HEK293 (cell line): ENCODE results near the gene PI4KA.
"Not testable (repeated sequence)": the region's sequence is repeated elsewhere in the genome, so short reads cannot be mapped to it uniquely, and the experiment has no call there.

Experiments
- ZNF10 ChIP-seq: fragments of 450-650 bp; formaldehyde crosslinking; IDR thresholded peaks from 2 replicates; pipeline ENCODE4 v1.5.1; 2017; ENCODE audit warnings: missing biosample characterization, missing genetic modification characterization
- TF ChIP-seq, protein P1 (sequence below): fragments of 450-650 bp; formaldehyde crosslinking; IDR thresholded peaks from 2 replicates; pipeline ENCODE4 v1.5.1; 2016; ENCODE audit warnings: missing biosample characterization, missing genetic modification characterization
- TF ChIP-seq, protein P2 (sequence below): sonication (generic); formaldehyde crosslinking; IDR thresholded peaks from 2 replicates; pipeline ENCODE4 v1.8.1; 2022; ENCODE audit warnings: mild to moderate bottlenecking, moderate library complexity, missing genetic modification reagents

DNA sequence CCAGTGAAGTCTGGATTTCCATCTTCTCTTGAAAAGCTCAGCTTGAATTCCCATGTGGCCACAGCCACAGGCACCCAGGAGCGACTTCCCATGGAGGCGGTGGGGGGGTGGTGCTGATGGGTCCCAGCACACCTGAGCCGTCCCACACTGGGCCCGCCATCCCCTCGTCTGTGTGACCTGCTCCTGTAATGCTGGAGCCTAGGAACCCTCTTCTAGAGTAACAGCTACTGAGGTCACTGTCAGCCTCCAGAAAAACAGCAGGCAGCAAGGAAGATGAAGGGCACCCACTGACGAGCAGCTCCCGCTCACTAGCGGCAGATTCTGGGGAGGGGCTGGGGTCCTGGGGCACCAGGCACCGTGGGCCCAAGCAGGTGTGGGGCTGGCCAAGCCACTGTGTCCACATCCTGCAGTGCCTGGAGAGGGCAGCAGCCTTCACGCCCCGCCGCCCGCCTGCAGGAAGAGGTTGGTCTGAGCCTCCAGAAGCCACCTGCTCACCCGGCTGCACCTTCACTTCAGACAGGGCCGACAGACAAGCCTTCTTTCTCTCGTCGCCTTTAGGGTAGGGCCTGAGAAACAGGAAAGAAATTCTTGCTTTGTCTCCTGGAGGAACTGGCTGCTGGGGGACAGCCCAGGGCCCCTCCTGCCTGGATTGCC, 141.3 kb downstream of the PI4KA start:
- TF ChIP-seq ZNF10: not testable (repeated sequence)
- TF ChIP-seq, protein P1, sequence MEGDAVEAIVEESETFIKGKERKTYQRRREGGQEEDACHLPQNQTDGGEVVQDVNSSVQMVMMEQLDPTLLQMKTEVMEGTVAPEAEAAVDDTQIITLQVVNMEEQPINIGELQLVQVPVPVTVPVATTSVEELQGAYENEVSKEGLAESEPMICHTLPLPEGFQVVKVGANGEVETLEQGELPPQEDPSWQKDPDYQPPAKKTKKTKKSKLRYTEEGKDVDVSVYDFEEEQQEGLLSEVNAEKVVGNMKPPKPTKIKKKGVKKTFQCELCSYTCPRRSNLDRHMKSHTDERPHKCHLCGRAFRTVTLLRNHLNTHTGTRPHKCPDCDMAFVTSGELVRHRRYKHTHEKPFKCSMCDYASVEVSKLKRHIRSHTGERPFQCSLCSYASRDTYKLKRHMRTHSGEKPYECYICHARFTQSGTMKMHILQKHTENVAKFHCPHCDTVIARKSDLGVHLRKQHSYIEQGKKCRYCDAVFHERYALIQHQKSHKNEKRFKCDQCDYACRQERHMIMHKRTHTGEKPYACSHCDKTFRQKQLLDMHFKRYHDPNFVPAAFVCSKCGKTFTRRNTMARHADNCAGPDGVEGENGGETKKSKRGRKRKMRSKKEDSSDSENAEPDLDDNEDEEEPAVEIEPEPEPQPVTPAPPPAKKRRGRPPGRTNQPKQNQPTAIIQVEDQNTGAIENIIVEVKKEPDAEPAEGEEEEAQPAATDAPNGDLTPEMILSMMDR: not testable (repeated sequence)
- TF ChIP-seq, protein P2, sequence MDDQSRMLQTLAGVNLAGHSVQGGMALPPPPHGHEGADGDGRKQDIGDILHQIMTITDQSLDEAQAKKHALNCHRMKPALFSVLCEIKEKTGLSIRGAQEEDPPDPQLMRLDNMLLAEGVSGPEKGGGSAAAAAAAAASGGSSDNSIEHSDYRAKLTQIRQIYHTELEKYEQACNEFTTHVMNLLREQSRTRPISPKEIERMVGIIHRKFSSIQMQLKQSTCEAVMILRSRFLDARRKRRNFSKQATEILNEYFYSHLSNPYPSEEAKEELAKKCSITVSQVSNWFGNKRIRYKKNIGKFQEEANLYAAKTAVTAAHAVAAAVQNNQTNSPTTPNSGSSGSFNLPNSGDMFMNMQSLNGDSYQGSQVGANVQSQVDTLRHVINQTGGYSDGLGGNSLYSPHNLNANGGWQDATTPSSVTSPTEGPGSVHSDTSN (CRISPR knock-in tag): not testable (repeated sequence)
